SJSA1 (cell line): ENCODE results near the gene CNTNAP5. TPM values are rescaled to one million over a fixed set of nuclear protein-coding genes. Genes with fewer than 3 reads are reported as not detected.

Experiments used
- DNase-seq, 2 experiments: peaks; one replicate each; pipeline ENCODE4 v3.0.0-alpha.2; 2015 to 2020; ENCODE audit warnings: low spot score in 2 of 2, low read depth in 1 of 2
- H3K27ac ChIP-seq: fragments of 250-450 bp; sonication (Bioruptor Pico); 2 replicates; pipeline ENCODE4 v1.5.1; 2020; ENCODE audit warnings: mild to moderate bottlenecking, moderate library complexity
- H3K27me3 ChIP-seq: fragments of 250-450 bp; sonication (Bioruptor Pico); replicated peaks from 2 replicates; pipeline ENCODE4 v1.5.1; 2020; ENCODE audit warnings: mild to moderate bottlenecking, moderate library complexity
- H3K36me3 ChIP-seq: fragments of 250-450 bp; sonication (Bioruptor Pico); 2 replicates; pipeline ENCODE4 v1.5.1; 2020; ENCODE audit warnings: mild to moderate bottlenecking
- H3K4me1 ChIP-seq: fragments of 250-450 bp; sonication (Bioruptor Pico); replicated peaks from 2 replicates; pipeline ENCODE4 v1.6.1; 2021; ENCODE audit warnings: mild to moderate bottlenecking
- H3K4me3 ChIP-seq: fragments of 250-450 bp; sonication (Bioruptor Pico); 2 replicates; pipeline ENCODE4 v1.5.1; 2020; ENCODE audit warnings: mild to moderate bottlenecking
- H3K9me3 ChIP-seq: fragments of 250-450 bp; sonication (Bioruptor Pico); replicated peaks from 2 replicates; pipeline ENCODE4 v1.5.1; 2020; ENCODE audit warnings: mild to moderate bottlenecking
- total RNA-seq: library from RNA; depleted of rRNA; stranded (reverse); fragments of >200 nt; shearing (Covaris generic); gene quantifications from 2 replicates; pipeline ENCODE4 v1.2.3, GENCODE V29; 2014

Gene CNTNAP5
- total RNA-seq, 1 experiment from 2014 or later, result not detected

- Histone ChIP-seq H3K27ac (no peak overlapping the region), H3K27me3 (no peaks in the 10 kb centered on the region), H3K4me1 (no peaks in the 10 kb centered on the region), H3K36me3 (no peaks in the 10 kb centered on the region), H3K4me3 (no peak overlapping the region), H3K9me3 (no peaks in the 10 kb centered on the region)
- no peak for DNase-seq
Measured at GRCh38 chr2:124201713-124202112, 176.6 kb downstream of the CNTNAP5 start.

- no peak overlapping the region for H3K4me3 ChIP-seq
- no peaks in the 10 kb centered on the region for H3K36me3 ChIP-seq
- DNase-seq, result no peak
- no peaks in the 10 kb centered on the region for H3K27me3 ChIP-seq
- no peaks in the 10 kb centered on the region for H3K4me1 ChIP-seq
- H3K27ac ChIP-seq, result no peak overlapping the region
- 0 out of 2 replicates have a peak, but pooled peaks cover 2% of the 10 kb centered on the region for H3K9me3 ChIP-seq
Measured at GRCh38 chr2:124209441-124209840, 184.4 kb downstream of the CNTNAP5 start.

GRCh38 chr2:124211461-124211860 is 186.4 kb downstream of the CNTNAP5 start:
- no peaks in the 10 kb centered on the region for H3K36me3 ChIP-seq
- DNase-seq, result no peak
- H3K4me1 ChIP-seq, result no peaks in the 10 kb centered on the region
- no peaks in the 10 kb centered on the region for H3K27me3 ChIP-seq
- H3K27ac ChIP-seq, result no peak overlapping the region
- 0 out of 2 replicates have a peak, but pooled peaks cover 2% of the 10 kb centered on the region for H3K9me3 ChIP-seq
- no peak overlapping the region for H3K4me3 ChIP-seq

GRCh38 chr2:124213977-124214587 is 189.0 kb downstream of the CNTNAP5 start:
- Histone ChIP-seq H3K4me3 (no peak overlapping the region), H3K36me3 (no peaks in the 10 kb centered on the region), H3K27me3 (no peaks in the 10 kb centered on the region), H3K4me1 (no peaks in the 10 kb centered on the region), H3K27ac (no peak overlapping the region), H3K9me3 (0 out of 2 replicates have a peak, but pooled peaks cover 2% of the 10 kb centered on the region)
- DNase-seq, result no peak

GRCh38 chr2:124246170-124246569 is 221.1 kb downstream of the CNTNAP5 start:
- no peak overlapping the region for H3K4me3 ChIP-seq
- no peak for DNase-seq
- no peaks in the 10 kb centered on the region for H3K36me3 ChIP-seq
- no peak overlapping the region for H3K27ac ChIP-seq
- H3K9me3 ChIP-seq, result peaks cover 5% of the 10 kb centered on the region; the same call in 1 of the 2 replicates
- H3K27me3 ChIP-seq, result no peaks in the 10 kb centered on the region
- no peaks in the 10 kb centered on the region for H3K4me1 ChIP-seq

DNA sequence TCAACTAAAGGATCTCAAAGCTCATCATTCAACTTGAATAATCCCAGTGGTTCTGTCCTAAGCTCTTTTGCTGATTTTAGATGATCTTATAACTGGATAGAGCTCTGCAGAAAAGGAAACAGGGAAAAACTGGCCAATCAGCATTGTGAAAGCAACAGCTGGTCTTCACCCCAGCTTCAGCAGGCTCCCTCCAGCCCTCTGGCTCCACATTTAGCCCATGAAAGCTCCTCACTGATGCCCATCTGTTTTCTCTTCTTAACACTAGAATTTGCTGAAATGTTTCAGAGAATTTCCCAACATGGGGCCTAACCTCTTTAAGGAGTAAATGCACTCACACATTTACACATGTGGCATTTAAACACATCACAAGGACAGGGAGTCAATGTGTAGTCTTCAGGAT is 223.3 kb downstream of the CNTNAP5 start:
- H3K4me1 ChIP-seq, result no peaks in the 10 kb centered on the region
- no peaks in the 10 kb centered on the region for H3K27me3 ChIP-seq
- no peak overlapping the region for H3K4me3 ChIP-seq
- no peaks in the 10 kb centered on the region for H3K36me3 ChIP-seq
- H3K27ac ChIP-seq, result no peak overlapping the region
- no peak for DNase-seq
- H3K9me3 ChIP-seq, result peaks cover 5% of the 10 kb centered on the region; the same call in 1 of the 2 replicates

DNA sequence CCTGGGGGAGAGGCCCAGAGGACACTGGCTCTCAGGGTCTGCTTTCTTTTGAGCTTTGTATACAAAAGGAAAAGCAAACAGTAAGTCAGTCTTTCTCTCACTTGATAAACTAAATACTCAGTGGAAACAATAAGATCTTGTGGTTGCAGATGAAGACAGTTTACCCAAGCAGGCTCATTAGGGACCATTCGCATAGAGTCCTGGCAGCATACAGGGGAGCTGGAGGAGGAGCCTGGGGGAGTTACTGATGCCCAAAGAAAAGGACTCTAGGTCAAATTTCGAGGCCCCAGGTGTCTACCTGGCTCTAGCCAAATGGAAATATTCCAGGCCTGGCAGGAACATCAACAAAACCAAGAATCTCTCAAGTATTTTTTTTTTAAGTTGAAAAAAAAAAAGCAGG is 225.3 kb downstream of the CNTNAP5 start:
- no peaks in the 10 kb centered on the region for H3K4me1 ChIP-seq
- no peak for DNase-seq
- no peak overlapping the region for H3K4me3 ChIP-seq
- peaks cover 5% of the 10 kb centered on the region; the same call in 1 of the 2 replicates for H3K9me3 ChIP-seq
- H3K36me3 ChIP-seq, result no peaks in the 10 kb centered on the region
- no peak overlapping the region for H3K27ac ChIP-seq
- no peaks in the 10 kb centered on the region; the same call in 1 of the 2 replicates for H3K27me3 ChIP-seq

GRCh38 chr2:124254621-124255020 is 229.5 kb downstream of the CNTNAP5 start:
- no peak overlapping the region for H3K4me3 ChIP-seq
- DNase-seq, result no peak
- peaks cover under 1% of the 10 kb centered on the region; the same call in 1 of the 2 replicates for H3K9me3 ChIP-seq
- H3K4me1 ChIP-seq, result no peaks in the 10 kb centered on the region
- H3K27me3 ChIP-seq, result no peaks in the 10 kb centered on the region; the same call in 1 of the 2 replicates
- H3K36me3 ChIP-seq, result no peaks in the 10 kb centered on the region
- H3K27ac ChIP-seq, result no peak overlapping the region

DNA sequence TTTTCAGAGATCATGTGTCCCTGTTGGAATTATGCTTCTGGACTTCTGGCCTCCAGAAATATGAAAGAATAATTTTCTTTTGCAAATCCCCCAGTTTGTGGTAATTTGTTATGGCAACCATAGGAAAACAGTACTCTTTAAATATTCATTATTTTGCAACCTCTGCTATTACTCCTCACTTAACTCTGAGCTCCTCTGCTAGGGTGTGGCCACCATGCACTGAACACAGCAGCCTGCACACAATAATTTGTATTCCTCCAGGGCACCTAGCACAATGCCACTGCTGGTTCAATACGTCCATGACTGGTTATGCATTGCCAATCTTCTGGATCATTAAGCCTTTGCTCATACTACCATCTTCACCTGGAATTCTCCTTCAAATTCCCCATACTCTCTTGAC is 232.0 kb downstream of the CNTNAP5 start:
- Histone ChIP-seq H3K27me3 (no peaks in the 10 kb centered on the region; the same call in 1 of the 2 replicates), H3K9me3 (no peaks in the 10 kb centered on the region; the same call in 1 of the 2 replicates), H3K36me3 (no peaks in the 10 kb centered on the region), H3K4me3 (no peak overlapping the region), H3K27ac (no peak overlapping the region), H3K4me1 (no peaks in the 10 kb centered on the region)
- no peak for DNase-seq

- Histone ChIP-seq H3K9me3 (no peaks in the 10 kb centered on the region; the same call in 1 of the 2 replicates), H3K4me1 (no peaks in the 10 kb centered on the region), H3K36me3 (no peaks in the 10 kb centered on the region), H3K27ac (no peak overlapping the region), H3K4me3 (no peak overlapping the region), H3K27me3 (no peaks in the 10 kb centered on the region; the same call in 1 of the 2 replicates)
- no peak for DNase-seq
Measured at GRCh38 chr2:124258140-124258880, 233.2 kb downstream of the CNTNAP5 start.

- H3K36me3 ChIP-seq, result no peaks in the 10 kb centered on the region
- no peaks in the 10 kb centered on the region for H3K4me1 ChIP-seq
- H3K27ac ChIP-seq, result no peak overlapping the region
- no peak overlapping the region for H3K4me3 ChIP-seq
- no peak for DNase-seq
- H3K27me3 ChIP-seq, result no peaks in the 10 kb centered on the region
- H3K9me3 ChIP-seq, result no peaks in the 10 kb centered on the region
Measured at GRCh38 chr2:124261456-124261855, 236.4 kb downstream of the CNTNAP5 start.

DNA sequence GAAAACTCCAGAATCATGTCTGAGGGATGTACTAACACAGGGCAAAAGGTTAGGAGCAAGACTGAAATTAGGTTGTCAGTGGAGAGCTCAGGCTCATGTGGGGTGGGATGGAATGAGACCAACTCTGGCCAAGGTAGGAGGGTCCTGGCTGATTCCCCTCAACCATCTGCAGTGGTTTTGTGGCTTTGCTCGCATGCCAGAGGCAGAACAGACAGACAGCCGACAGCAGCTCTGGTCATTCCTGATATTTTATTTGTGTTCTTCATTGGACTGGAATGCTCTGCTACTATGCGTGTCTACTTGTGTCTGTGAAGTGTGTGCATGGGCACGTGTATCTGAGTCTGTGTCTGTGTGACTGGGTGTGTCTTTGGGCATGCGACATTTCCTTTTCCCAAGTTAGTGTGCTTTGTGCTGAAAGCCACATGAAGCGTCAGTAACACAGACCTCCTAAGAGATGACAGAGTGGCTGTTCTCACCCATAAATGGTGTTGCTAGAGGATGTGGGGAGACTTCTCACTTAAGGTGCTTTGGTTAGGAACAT is 239.5 kb downstream of the CNTNAP5 start:
- H3K4me1 ChIP-seq, result no peaks in the 10 kb centered on the region

GRCh38 chr2:124267794-124268193 is 242.7 kb downstream of the CNTNAP5 start:
- Histone ChIP-seq H3K27ac (no peak overlapping the region), H3K36me3 (no peaks in the 10 kb centered on the region), H3K4me1 (no peaks in the 10 kb centered on the region), H3K27me3 (no peaks in the 10 kb centered on the region), H3K9me3 (no peaks in the 10 kb centered on the region), H3K4me3 (no peak overlapping the region)
- DNase-seq, result no peak

More for the DNA sequence above, 239.5 kb downstream of the CNTNAP5 start:
- no peaks in the 10 kb centered on the region for H3K36me3 ChIP-seq
- DNase-seq, result no peak
- no peak overlapping the region for H3K4me3 ChIP-seq
- H3K27ac ChIP-seq, result no peak overlapping the region
- H3K27me3 ChIP-seq, result no peaks in the 10 kb centered on the region
- H3K9me3 ChIP-seq, result no peaks in the 10 kb centered on the region

DNA sequence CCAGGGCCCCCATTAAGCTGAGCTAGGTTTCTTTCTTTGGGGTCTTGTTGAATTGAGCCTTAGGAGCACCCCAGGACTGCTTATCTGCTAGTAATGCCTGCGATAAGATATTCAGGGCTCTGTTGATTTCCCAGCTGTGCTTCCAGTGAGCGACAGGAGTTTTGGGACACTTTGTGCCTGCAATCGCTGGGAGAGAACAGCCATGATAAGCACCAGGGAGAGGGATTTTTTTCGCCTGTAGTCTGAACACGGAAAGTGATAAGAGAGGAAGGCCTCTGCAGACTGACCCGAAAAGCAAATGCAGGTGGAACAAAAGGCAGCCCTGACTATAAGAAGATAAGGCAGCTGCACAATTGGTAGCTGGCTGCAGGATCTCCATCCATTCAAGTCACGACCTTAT is 244.3 kb downstream of the CNTNAP5 start:
- H3K27me3 ChIP-seq, result no peaks in the 10 kb centered on the region
- no peaks in the 10 kb centered on the region for H3K4me1 ChIP-seq
- DNase-seq, result no peak
- no peaks in the 10 kb centered on the region for H3K36me3 ChIP-seq
- H3K9me3 ChIP-seq, result no peaks in the 10 kb centered on the region
- no peak overlapping the region for H3K4me3 ChIP-seq
- H3K27ac ChIP-seq, result no peak overlapping the region
